ENCODE data around the gene ESRRB.

Gene ESRRB

GRCh38 chr14:76547831-76548230, 171.9 kb downstream of the ESRRB start:
- no peak for DNase-seq

- DNase-seq: peak; percentile 8
Measured at GRCh38 chr14:76550534-76550933, 174.6 kb downstream of the ESRRB start.

DNA sequence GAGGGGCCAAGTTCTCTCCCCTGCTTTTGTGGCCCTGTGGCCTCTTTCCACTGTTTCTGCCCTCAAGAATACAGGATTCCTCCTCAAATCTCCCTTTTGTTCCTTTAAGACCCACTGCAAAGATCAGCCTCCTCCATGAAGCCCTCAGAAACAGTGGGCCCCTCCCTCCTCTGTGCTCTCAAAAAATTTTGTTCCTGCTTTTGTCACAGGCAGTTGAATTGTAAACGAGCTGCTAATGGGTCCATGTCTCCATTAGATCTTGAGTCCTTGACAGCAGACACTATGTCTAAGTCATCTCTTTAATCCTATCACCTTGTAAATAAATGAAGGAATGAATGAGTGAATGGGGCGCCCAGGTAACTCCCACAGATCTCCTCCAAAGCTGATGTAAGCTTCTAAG, 175.2 kb downstream of the ESRRB start:
- no peak for DNase-seq

Measured in EL (cell line).